Measurements from ENCODE around the gene TMEM219.

The TMEM219 gene

GRCh38 chr16:29992344-29992967 lies 30.6 kb downstream of the TMEM219 start:
- Histone ChIP-seq H3K27me3 (ENCODE audit: control insufficient read depth in 1 of 2, insufficient read depth in 2 of 2, low read length in 2 of 2) (no peaks in the 10 kb centered on the region), H3K4me3 (ENCODE audit: low read depth in 1 of 2, low read length in 2 of 2) (no peak overlapping the region), H3K9ac (ENCODE audit: low read length) (no peak overlapping the region), H3K9me3 (ENCODE audit: low read length) (no peaks in the 10 kb centered on the region), H3K27ac (ENCODE audit: low read depth, low read length) (no peak overlapping the region), H3K36me3 (ENCODE audit: insufficient read depth, low read length) (peaks cover 46% of the 10 kb centered on the region), H3K4me1 (ENCODE audit: insufficient read depth, low read length) (peaks cover 19% of the 10 kb centered on the region)

GRCh38 chr16:29993191-29993902 lies 31.5 kb downstream of the TMEM219 start:
- H3K36me3 ChIP-seq (ENCODE audit: insufficient read depth, low read length), result peaks cover 40% of the 10 kb centered on the region

GRCh38 chr16:29993903-29994599 lies 32.2 kb downstream of the TMEM219 start:
- Histone ChIP-seq H3K27me3 (ENCODE audit: control insufficient read depth in 1 of 2, insufficient read depth in 2 of 2, low read length in 2 of 2) (no peaks in the 10 kb centered on the region), H3K4me3 (ENCODE audit: low read depth in 1 of 2, low read length in 2 of 2) (peak overlapping the region in 1 of 2 donors; percentile 94), H3K4me1 (ENCODE audit: insufficient read depth, low read length) (peaks cover 19% of the 10 kb centered on the region), H3K9ac (ENCODE audit: low read length) (no peak overlapping the region), H3K27ac (ENCODE audit: low read depth, low read length) (peak overlapping the region; percentile 21), H3K9me3 (ENCODE audit: low read length) (no peaks in the 10 kb centered on the region), H3K36me3 (ENCODE audit: insufficient read depth, low read length) (peaks cover 35% of the 10 kb centered on the region)

More at GRCh38 chr16:29993191-29993902, 31.5 kb downstream of the TMEM219 start:
- no peak overlapping the region for H3K9ac ChIP-seq (ENCODE audit: low read length)
- no peaks in the 10 kb centered on the region for H3K27me3 ChIP-seq (ENCODE audit: control insufficient read depth in 1 of 2, insufficient read depth in 2 of 2, low read length in 2 of 2)
- H3K4me3 ChIP-seq (ENCODE audit: low read depth in 1 of 2, low read length in 2 of 2), result no peak overlapping the region
- H3K9me3 ChIP-seq (ENCODE audit: low read length), result no peaks in the 10 kb centered on the region
- H3K4me1 ChIP-seq (ENCODE audit: insufficient read depth, low read length), result peaks cover 19% of the 10 kb centered on the region
- H3K27ac ChIP-seq (ENCODE audit: low read depth, low read length), result no peak overlapping the region

GRCh38 chr16:29994600-29995323 lies 32.9 kb downstream of the TMEM219 start:
- no peaks in the 10 kb centered on the region for H3K9me3 ChIP-seq (ENCODE audit: low read length)
- peak overlapping the region; percentile 94 to 97 for H3K4me3 ChIP-seq (ENCODE audit: low read depth in 1 of 2, low read length in 2 of 2)
- peak overlapping the region; percentile 94 for H3K27ac ChIP-seq (ENCODE audit: low read depth, low read length)
- peaks cover 19% of the 10 kb centered on the region for H3K4me1 ChIP-seq (ENCODE audit: insufficient read depth, low read length)
- H3K9ac ChIP-seq (ENCODE audit: low read length), result peak overlapping the region; percentile 86
- H3K27me3 ChIP-seq (ENCODE audit: control insufficient read depth in 1 of 2, insufficient read depth in 2 of 2, low read length in 2 of 2), result no peaks in the 10 kb centered on the region
- peaks cover 33% of the 10 kb centered on the region for H3K36me3 ChIP-seq (ENCODE audit: insufficient read depth, low read length)

GRCh38 chr16:29995324-29995910 lies 33.5 kb downstream of the TMEM219 start, which contains the start of gene HIRIP3:
Gene HIRIP3 (minus strand): TSS chr16:29995617. CDS start chr16:29995605, 12 bp downstream.
- H3K27ac ChIP-seq (ENCODE audit: low read depth, low read length), result peak within 1 kb of the TSS; percentile 94
- peaks cover 32% of the 10 kb centered on the region for H3K36me3 ChIP-seq (ENCODE audit: insufficient read depth, low read length)
- peak within 1 kb of the TSS; percentile 94 to 97 for H3K4me3 ChIP-seq (ENCODE audit: low read depth in 1 of 2, low read length in 2 of 2)
- H3K27me3 ChIP-seq (ENCODE audit: control insufficient read depth in 1 of 2, insufficient read depth in 2 of 2, low read length in 2 of 2), result no peaks in the 10 kb centered on the region
- peaks cover 19% of the 10 kb centered on the region for H3K4me1 ChIP-seq (ENCODE audit: insufficient read depth, low read length)
- H3K9me3 ChIP-seq (ENCODE audit: low read length), result no peaks in the 10 kb centered on the region
- H3K9ac ChIP-seq (ENCODE audit: low read length), result peak within 1 kb of the TSS; percentile 86

GRCh38 chr16:29995911-29996765 lies 34.3 kb downstream of the TMEM219 start, which contains the start of gene INO80E:
Gene INO80E (plus strand): TSS chr16:29996241. CDS start chr16:29996311, 70 bp downstream.
- Histone ChIP-seq H3K9me3 (ENCODE audit: low read length) (no peaks in the 10 kb centered on the region), H3K4me3 (ENCODE audit: low read depth in 1 of 2, low read length in 2 of 2) (peak within 1 kb of the TSS; percentile 94 to 97), H3K9ac (ENCODE audit: low read length) (peak within 1 kb of the TSS; percentile 86), H3K27me3 (ENCODE audit: control insufficient read depth in 1 of 2, insufficient read depth in 2 of 2, low read length in 2 of 2) (no peaks in the 10 kb centered on the region), H3K27ac (ENCODE audit: low read depth, low read length) (peak within 1 kb of the TSS; percentile 94), H3K36me3 (ENCODE audit: insufficient read depth, low read length) (peaks cover 32% of the 10 kb centered on the region), H3K4me1 (ENCODE audit: insufficient read depth, low read length) (peaks cover 19% of the 10 kb centered on the region)

GRCh38 chr16:29996766-29997250 lies 34.9 kb downstream of the TMEM219 start:
- peaks cover 26% of the 10 kb centered on the region for H3K36me3 ChIP-seq (ENCODE audit: insufficient read depth, low read length)

GRCh38 chr16:29999605-30000004 lies 37.7 kb downstream of the TMEM219 start:
- no peak overlapping the region for H3K27ac ChIP-seq (ENCODE audit: low read depth, low read length)
- H3K4me3 ChIP-seq (ENCODE audit: low read depth in 1 of 2, low read length in 2 of 2), result no peak overlapping the region
- no peaks in the 10 kb centered on the region for H3K9me3 ChIP-seq (ENCODE audit: low read length)
- H3K4me1 ChIP-seq (ENCODE audit: insufficient read depth, low read length), result peaks cover 12% of the 10 kb centered on the region
- H3K27me3 ChIP-seq (ENCODE audit: control insufficient read depth in 1 of 2, insufficient read depth in 2 of 2, low read length in 2 of 2), result no peaks in the 10 kb centered on the region
- peaks cover 12% of the 10 kb centered on the region for H3K36me3 ChIP-seq (ENCODE audit: insufficient read depth, low read length)
- H3K9ac ChIP-seq (ENCODE audit: low read length), result no peak overlapping the region

More at GRCh38 chr16:29996766-29997250, 34.9 kb downstream of the TMEM219 start:
- H3K4me3 ChIP-seq (ENCODE audit: low read depth in 1 of 2, low read length in 2 of 2), result peak overlapping the region; percentile 94 to 97
- H3K27ac ChIP-seq (ENCODE audit: low read depth, low read length), result no peak overlapping the region
- peaks cover 19% of the 10 kb centered on the region for H3K4me1 ChIP-seq (ENCODE audit: insufficient read depth, low read length)
- peak overlapping the region; percentile 54 for H3K9ac ChIP-seq (ENCODE audit: low read length)
- H3K9me3 ChIP-seq (ENCODE audit: low read length), result no peaks in the 10 kb centered on the region
- H3K27me3 ChIP-seq (ENCODE audit: control insufficient read depth in 1 of 2, insufficient read depth in 2 of 2, low read length in 2 of 2), result no peaks in the 10 kb centered on the region

- H3K4me1 ChIP-seq (ENCODE audit: insufficient read depth, low read length), result peaks cover 8% of the 10 kb centered on the region
- no peaks in the 10 kb centered on the region for H3K9me3 ChIP-seq (ENCODE audit: low read length)
- H3K27me3 ChIP-seq (ENCODE audit: control insufficient read depth in 1 of 2, insufficient read depth in 2 of 2, low read length in 2 of 2), result no peaks in the 10 kb centered on the region
- H3K4me3 ChIP-seq (ENCODE audit: low read depth in 1 of 2, low read length in 2 of 2), result no peak overlapping the region
- no peak overlapping the region for H3K27ac ChIP-seq (ENCODE audit: low read depth, low read length)
- H3K36me3 ChIP-seq (ENCODE audit: insufficient read depth, low read length), result peaks cover 12% of the 10 kb centered on the region
- H3K9ac ChIP-seq (ENCODE audit: low read length), result no peak overlapping the region
These were observed 39.1 kb downstream of the TMEM219 start for GRCh38 chr16:30000735-30001631.
